T-helper 1 cell treated with Interleukin-12 subunit alpha and Interleukin-12 subunit beta and Interleukin-4 antibody, amounts not matched to agents 30 μg/mL and 1 μg/mL, for 36 hours (primary cell): ENCODE results near the gene TMEM164.

Experiments used
- H3K27ac Mint-ChIP-seq: one replicate; pipeline ENCODE4 v1.8.0; 2021; ENCODE audit warnings: mild to moderate bottlenecking, mixed read lengths
- H3K27me3 Mint-ChIP-seq: one replicate; pipeline ENCODE4 v1.8.0; 2021; ENCODE audit warnings: low read depth, mixed read lengths
- H3K36me3 Mint-ChIP-seq: one replicate; pipeline ENCODE4 v1.8.0; 2021; ENCODE audit warnings: low read depth, mixed read lengths
- H3K4me1 Mint-ChIP-seq: one replicate; pipeline ENCODE4 v1.8.0; 2021; ENCODE audit warnings: low read depth, mixed read lengths
- H3K4me3 Mint-ChIP-seq: one replicate; pipeline ENCODE4 v1.8.0; 2021; ENCODE audit warnings: mild to moderate bottlenecking, moderate library complexity, mixed read lengths
- H3K9me3 Mint-ChIP-seq: one replicate; pipeline ENCODE4 v1.8.0; 2021; ENCODE audit warnings: mixed read lengths

The TMEM164 gene

GRCh38 chrX:110212299-110212698, 209.4 kb downstream of the TMEM164 start:
- Mint-ChIP-seq H3K9me3 (no peaks in the 10 kb centered on the region), H3K36me3 (peaks cover 8% of the 10 kb centered on the region), H3K4me1 (peaks cover under 1% of the 10 kb centered on the region), H3K27ac (no peak overlapping the region), H3K4me3 (no peak overlapping the region), H3K27me3 (no peaks in the 10 kb centered on the region)

- H3K9me3 Mint-ChIP-seq = no peaks in the 10 kb centered on the region
- H3K4me1 Mint-ChIP-seq = peaks cover 5% of the 10 kb centered on the region
- no peaks in the 10 kb centered on the region for H3K27me3 Mint-ChIP-seq
- H3K36me3 Mint-ChIP-seq = peaks cover 8% of the 10 kb centered on the region
- no peak overlapping the region for H3K27ac Mint-ChIP-seq
- H3K4me3 Mint-ChIP-seq = no peak overlapping the region
Measured at GRCh38 chrX:110213183-110213582, 210.3 kb downstream of the TMEM164 start.

- H3K4me1 Mint-ChIP-seq = peaks cover 5% of the 10 kb centered on the region
- H3K27me3 Mint-ChIP-seq = no peaks in the 10 kb centered on the region
- no peaks in the 10 kb centered on the region for H3K9me3 Mint-ChIP-seq
- no peak overlapping the region for H3K27ac Mint-ChIP-seq
- no peak overlapping the region for H3K4me3 Mint-ChIP-seq
- peaks cover 8% of the 10 kb centered on the region for H3K36me3 Mint-ChIP-seq
Measured at GRCh38 chrX:110214684-110215083, 211.8 kb downstream of the TMEM164 start.

GRCh38 chrX:110215411-110215810, 212.5 kb downstream of the TMEM164 start:
- Mint-ChIP-seq H3K27me3 (no peaks in the 10 kb centered on the region), H3K4me1 (peaks cover 5% of the 10 kb centered on the region), H3K9me3 (no peaks in the 10 kb centered on the region), H3K36me3 (peaks cover 6% of the 10 kb centered on the region), H3K4me3 (no peak overlapping the region), H3K27ac (no peak overlapping the region)

GRCh38 chrX:110216027-110216426, 213.1 kb downstream of the TMEM164 start:
- Mint-ChIP-seq H3K27me3 (no peaks in the 10 kb centered on the region), H3K9me3 (no peaks in the 10 kb centered on the region), H3K4me3 (no peak overlapping the region), H3K4me1 (peaks cover 5% of the 10 kb centered on the region), H3K36me3 (peaks cover 6% of the 10 kb centered on the region), H3K27ac (no peak overlapping the region)

GRCh38 chrX:110218591-110218990, 215.7 kb downstream of the TMEM164 start:
- H3K27me3 Mint-ChIP-seq = no peaks in the 10 kb centered on the region
- H3K4me3 Mint-ChIP-seq = no peak overlapping the region
- H3K27ac Mint-ChIP-seq = no peak overlapping the region
- H3K9me3 Mint-ChIP-seq = no peaks in the 10 kb centered on the region
- H3K36me3 Mint-ChIP-seq = peaks cover 8% of the 10 kb centered on the region
- peaks cover 7% of the 10 kb centered on the region for H3K4me1 Mint-ChIP-seq

- no peak overlapping the region for H3K4me3 Mint-ChIP-seq
- H3K27ac Mint-ChIP-seq = no peak overlapping the region
- H3K9me3 Mint-ChIP-seq = no peaks in the 10 kb centered on the region
- H3K27me3 Mint-ChIP-seq = no peaks in the 10 kb centered on the region
- H3K4me1 Mint-ChIP-seq = peaks cover 7% of the 10 kb centered on the region
- H3K36me3 Mint-ChIP-seq = peaks cover 6% of the 10 kb centered on the region
Measured at GRCh38 chrX:110219920-110220319, 217.0 kb downstream of the TMEM164 start.

GRCh38 chrX:110222497-110223257, 219.8 kb downstream of the TMEM164 start:
- no peak overlapping the region for H3K27ac Mint-ChIP-seq
- H3K9me3 Mint-ChIP-seq = no peaks in the 10 kb centered on the region
- H3K4me3 Mint-ChIP-seq = no peak overlapping the region

GRCh38 chrX:110224926-110225617, 222.2 kb downstream of the TMEM164 start:
- no peaks in the 10 kb centered on the region for H3K27me3 Mint-ChIP-seq
- H3K27ac Mint-ChIP-seq = no peak overlapping the region
- H3K4me3 Mint-ChIP-seq = no peak overlapping the region
- peaks cover 1% of the 10 kb centered on the region for H3K36me3 Mint-ChIP-seq
- no peaks in the 10 kb centered on the region for H3K9me3 Mint-ChIP-seq
- peaks cover 15% of the 10 kb centered on the region for H3K4me1 Mint-ChIP-seq

More at GRCh38 chrX:110222497-110223257, 219.8 kb downstream of the TMEM164 start:
- peaks cover 7% of the 10 kb centered on the region for H3K4me1 Mint-ChIP-seq
- H3K36me3 Mint-ChIP-seq = peaks cover 1% of the 10 kb centered on the region
- no peaks in the 10 kb centered on the region for H3K27me3 Mint-ChIP-seq

GRCh38 chrX:110226931-110227330, 224.0 kb downstream of the TMEM164 start:
- Mint-ChIP-seq H3K27me3 (no peaks in the 10 kb centered on the region), H3K4me3 (no peak overlapping the region), H3K4me1 (peaks cover 21% of the 10 kb centered on the region), H3K9me3 (peaks cover 7% of the 10 kb centered on the region), H3K36me3 (peaks cover 6% of the 10 kb centered on the region), H3K27ac (no peak overlapping the region)
